Measurements from ENCODE around the gene HPCAL1. TPM values are rescaled to one million over a fixed set of nuclear protein-coding genes. Genes with fewer than 3 reads are reported as not detected.

Gene HPCAL1
- total RNA-seq, 2 experiments from 2014 or later: 9.2 to 9.7 TPM

DNA sequence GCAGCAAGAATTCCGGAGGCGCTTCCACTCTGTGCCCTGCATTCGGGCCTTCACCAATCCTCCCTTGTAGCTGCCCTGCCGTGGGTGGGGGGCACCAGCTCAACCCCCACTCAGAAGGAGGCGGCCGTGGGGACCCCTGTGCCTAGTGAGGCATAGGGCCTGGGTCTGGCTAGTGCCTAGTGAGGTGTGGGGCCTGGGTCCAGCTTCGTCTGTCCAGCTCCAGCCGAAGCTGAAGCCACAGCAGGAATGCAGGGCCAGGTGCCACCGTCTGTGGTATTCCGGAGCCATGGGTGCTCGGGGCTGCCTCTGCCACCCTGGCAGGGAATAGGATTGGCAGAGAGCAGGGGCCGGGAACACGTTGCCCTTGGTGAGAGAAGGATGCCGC lies 133.1 kb downstream of the HPCAL1 start:
- Histone ChIP-seq H3K4me2 (ENCODE audit: low read length) (no peak overlapping the region), H3K4me3 (ENCODE audit: low read depth, low read length, poor library complexity, severe bottlenecking) (no peak overlapping the region), H2AFZ (ENCODE audit: low read length) (no peak overlapping the region), H3K9me3 (ENCODE audit: low read length) (no peaks in the 10 kb centered on the region), H3K27ac (ENCODE audit: low read depth, low read length, poor library complexity, severe bottlenecking) (no peak overlapping the region), H3K79me2 (ENCODE audit: insufficient read depth, low read depth, low read length) (no peaks in the 10 kb centered on the region), H3K4me1 (ENCODE audit: insufficient read depth, low read length, poor library complexity, severe bottlenecking) (peaks cover 5% of the 10 kb centered on the region), H4K20me1 (ENCODE audit: insufficient read depth, low read length) (peaks cover 4% of the 10 kb centered on the region; the same call in 1 of the 2 replicates), H3K9me2 (ENCODE audit: insufficient read depth, low read length) (no peaks in the 10 kb centered on the region), H3K36me3 (ENCODE audit: insufficient read depth, low read length) (peaks cover 30% of the 10 kb centered on the region)
- ChIA-PET CTCF (ENCODE audit: unreplicated experiment) (interaction anchor here (1.4 to 1.7 kb wide), 2 partner anchors 9 to 26 kb away, joined by 8 to 14 read pairs; no protein-coding TSS in a partner anchor), POLR2A (interaction anchor here (1.1 to 1.6 kb wide), 2 partner anchors 9 to 451 kb away, joined by 3 to 7 read pairs; no protein-coding TSS in a partner anchor)
- intact Hi-C loops (cut with micrococcal nuclease; ENCODE audit: unreplicated experiment): loop anchor here (1.0 to 5.0 kb wide), 5 partner anchors 26 to 364 kb away; no protein-coding TSS in a partner anchor
- DNase-seq (ENCODE audit: low spot score): no peak
- no peak for TF ChIP-seq EZH2phosphoT487 (IDR thresholded peaks at IDR 0.05; ENCODE audit: borderline replicate concordance, low read depth, low read length)
- BruUV-seq (replicated peaks): no TSS peak

DNA sequence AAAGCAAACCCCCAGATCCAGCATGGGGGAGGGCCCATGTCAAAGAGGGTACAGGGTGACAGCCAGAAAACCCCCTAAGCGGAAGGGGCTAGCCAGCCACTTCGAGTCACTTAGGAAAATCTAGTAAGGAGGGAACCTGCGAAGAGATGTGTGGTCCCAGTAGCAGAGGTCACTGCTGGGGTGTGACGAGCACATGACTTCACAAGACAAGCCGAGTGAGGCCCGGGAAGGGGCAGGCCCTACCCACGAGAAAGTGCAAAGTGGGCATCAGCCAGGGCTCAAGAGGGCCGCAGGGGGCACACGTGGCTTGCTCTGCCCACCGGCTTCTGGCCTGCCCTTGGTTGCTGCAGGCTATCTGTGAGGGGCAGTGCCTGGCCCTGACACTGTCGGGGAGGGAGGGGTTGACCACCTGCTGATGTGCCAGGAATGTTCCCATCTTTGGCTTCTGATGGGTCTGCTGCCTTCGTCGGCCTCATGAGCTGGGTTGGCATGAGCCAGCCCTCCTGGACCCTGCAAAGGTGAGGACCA lies 133.9 kb downstream of the HPCAL1 start:
- Histone ChIP-seq H3K4me1 (ENCODE audit: insufficient read depth, low read length, poor library complexity, severe bottlenecking) (peaks cover 5% of the 10 kb centered on the region), H2AFZ (ENCODE audit: low read length) (no peak overlapping the region), H3K79me2 (ENCODE audit: insufficient read depth, low read depth, low read length) (no peaks in the 10 kb centered on the region), H3K4me2 (ENCODE audit: low read length) (no peak overlapping the region), H3K27ac (ENCODE audit: low read depth, low read length, poor library complexity, severe bottlenecking) (no peak overlapping the region), H3K4me3 (ENCODE audit: low read depth, low read length, poor library complexity, severe bottlenecking) (no peak overlapping the region), H3K9me3 (ENCODE audit: low read length) (no peaks in the 10 kb centered on the region), H3K36me3 (ENCODE audit: insufficient read depth, low read length) (peaks cover 38% of the 10 kb centered on the region), H3K9me2 (ENCODE audit: insufficient read depth, low read length) (no peaks in the 10 kb centered on the region), H4K20me1 (ENCODE audit: insufficient read depth, low read length) (peaks cover 4% of the 10 kb centered on the region; the same call in 1 of the 2 replicates)
- no TSS peak for BruUV-seq (replicated peaks)
- DNase-seq (ENCODE audit: low spot score): no peak
- intact Hi-C loops (cut with micrococcal nuclease; ENCODE audit: unreplicated experiment): loop anchor here (5.0 kb wide), 2 partner anchors 224 to 294 kb away; no protein-coding TSS in a partner anchor
- POLR2A ChIA-PET: interaction anchor here (0.6 to 1.3 kb wide), 2 partner anchors 10 to 249 kb away, joined by 3 to 5 read pairs; no protein-coding TSS in a partner anchor
- TF ChIP-seq, protein P1, sequence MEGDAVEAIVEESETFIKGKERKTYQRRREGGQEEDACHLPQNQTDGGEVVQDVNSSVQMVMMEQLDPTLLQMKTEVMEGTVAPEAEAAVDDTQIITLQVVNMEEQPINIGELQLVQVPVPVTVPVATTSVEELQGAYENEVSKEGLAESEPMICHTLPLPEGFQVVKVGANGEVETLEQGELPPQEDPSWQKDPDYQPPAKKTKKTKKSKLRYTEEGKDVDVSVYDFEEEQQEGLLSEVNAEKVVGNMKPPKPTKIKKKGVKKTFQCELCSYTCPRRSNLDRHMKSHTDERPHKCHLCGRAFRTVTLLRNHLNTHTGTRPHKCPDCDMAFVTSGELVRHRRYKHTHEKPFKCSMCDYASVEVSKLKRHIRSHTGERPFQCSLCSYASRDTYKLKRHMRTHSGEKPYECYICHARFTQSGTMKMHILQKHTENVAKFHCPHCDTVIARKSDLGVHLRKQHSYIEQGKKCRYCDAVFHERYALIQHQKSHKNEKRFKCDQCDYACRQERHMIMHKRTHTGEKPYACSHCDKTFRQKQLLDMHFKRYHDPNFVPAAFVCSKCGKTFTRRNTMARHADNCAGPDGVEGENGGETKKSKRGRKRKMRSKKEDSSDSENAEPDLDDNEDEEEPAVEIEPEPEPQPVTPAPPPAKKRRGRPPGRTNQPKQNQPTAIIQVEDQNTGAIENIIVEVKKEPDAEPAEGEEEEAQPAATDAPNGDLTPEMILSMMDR (conservative IDR thresholded peaks at IDR 0.05; ENCODE audit: low read length): no peak
- TF ChIP-seq EZH2phosphoT487 (IDR thresholded peaks at IDR 0.05; ENCODE audit: borderline replicate concordance, low read depth, low read length): no peak
- CTCF ChIA-PET (ENCODE audit: unreplicated experiment): interaction anchor here (0.6 kb wide), 1 partner anchor 314 kb away, joined by 3 read pairs; no protein-coding TSS in a partner anchor

DNA sequence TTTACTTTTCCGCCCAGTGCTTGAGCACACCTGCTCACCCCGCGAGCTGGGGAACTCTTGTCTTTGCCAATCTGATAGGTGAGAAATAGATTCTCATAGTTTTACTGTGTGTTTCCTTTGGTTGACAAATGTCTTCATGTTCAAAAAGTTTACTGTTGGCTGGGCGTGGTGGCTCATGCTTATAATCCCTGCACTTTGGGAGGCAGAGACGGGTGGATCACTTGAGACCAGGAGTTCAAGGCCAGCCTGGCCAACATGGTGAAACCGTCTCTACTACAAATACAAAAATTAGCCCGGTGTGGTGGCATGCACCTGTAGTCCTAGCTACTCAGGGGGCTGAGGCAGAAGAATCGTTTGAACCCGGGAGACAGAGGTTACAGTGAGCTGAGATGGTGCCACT lies 135.1 kb downstream of the HPCAL1 start:
- POLR2A ChIA-PET: interaction anchor here (0.6 to 1.3 kb wide), 3 partner anchors 9 to 106 kb away, joined by 3 to 6 read pairs (median 5); no protein-coding TSS in a partner anchor
- TF ChIP-seq, protein P1 (conservative IDR thresholded peaks at IDR 0.05; ENCODE audit: low read length): no peak
- no peak for TF ChIP-seq EZH2phosphoT487 (IDR thresholded peaks at IDR 0.05; ENCODE audit: borderline replicate concordance, low read depth, low read length)

More for the DNA sequence above, 135.1 kb downstream of the HPCAL1 start:
- H3K36me3 ChIP-seq (ENCODE audit: insufficient read depth, low read length): peaks cover 50% of the 10 kb centered on the region
- H3K79me2 ChIP-seq (ENCODE audit: insufficient read depth, low read depth, low read length): peaks cover under 1% of the 10 kb centered on the region; the same call in 1 of the 2 replicates
- CTCF ChIA-PET (ENCODE audit: unreplicated experiment): no interaction called here
- H3K9me3 ChIP-seq (ENCODE audit: low read length): no peaks in the 10 kb centered on the region
- H3K27ac ChIP-seq (ENCODE audit: low read depth, low read length, poor library complexity, severe bottlenecking): no peak overlapping the region
- no peak overlapping the region for H3K4me2 ChIP-seq (ENCODE audit: low read length)
- H3K4me1 ChIP-seq (ENCODE audit: insufficient read depth, low read length, poor library complexity, severe bottlenecking): peaks cover 5% of the 10 kb centered on the region
- no peak for DNase-seq (ENCODE audit: low spot score)
- no peaks in the 10 kb centered on the region for H3K9me2 ChIP-seq (ENCODE audit: insufficient read depth, low read length)
- BruUV-seq (replicated peaks): no TSS peak
- no peak overlapping the region for H2AFZ ChIP-seq (ENCODE audit: low read length)
- H3K4me3 ChIP-seq (ENCODE audit: low read depth, low read length, poor library complexity, severe bottlenecking): no peak overlapping the region
- peaks cover 12% of the 10 kb centered on the region; the same call in 1 of the 2 replicates for H4K20me1 ChIP-seq (ENCODE audit: insufficient read depth, low read length)
- intact Hi-C loops (cut with micrococcal nuclease; ENCODE audit: unreplicated experiment): loop anchor here (5.0 kb wide), 2 partner anchors 226 to 296 kb away; no protein-coding TSS in a partner anchor

All from OCI-LY7 (cell line).